ENCODE measurements around the gene MSRB1. TPM values are rescaled to one million over a fixed set of nuclear protein-coding genes. Genes with fewer than 3 reads are reported as not detected.

The MSRB1 gene
- polyA plus RNA-seq, 2 of the 4 experiments (the other 2 are of a cell fraction): 27.7 to 37.5 TPM

DNA sequence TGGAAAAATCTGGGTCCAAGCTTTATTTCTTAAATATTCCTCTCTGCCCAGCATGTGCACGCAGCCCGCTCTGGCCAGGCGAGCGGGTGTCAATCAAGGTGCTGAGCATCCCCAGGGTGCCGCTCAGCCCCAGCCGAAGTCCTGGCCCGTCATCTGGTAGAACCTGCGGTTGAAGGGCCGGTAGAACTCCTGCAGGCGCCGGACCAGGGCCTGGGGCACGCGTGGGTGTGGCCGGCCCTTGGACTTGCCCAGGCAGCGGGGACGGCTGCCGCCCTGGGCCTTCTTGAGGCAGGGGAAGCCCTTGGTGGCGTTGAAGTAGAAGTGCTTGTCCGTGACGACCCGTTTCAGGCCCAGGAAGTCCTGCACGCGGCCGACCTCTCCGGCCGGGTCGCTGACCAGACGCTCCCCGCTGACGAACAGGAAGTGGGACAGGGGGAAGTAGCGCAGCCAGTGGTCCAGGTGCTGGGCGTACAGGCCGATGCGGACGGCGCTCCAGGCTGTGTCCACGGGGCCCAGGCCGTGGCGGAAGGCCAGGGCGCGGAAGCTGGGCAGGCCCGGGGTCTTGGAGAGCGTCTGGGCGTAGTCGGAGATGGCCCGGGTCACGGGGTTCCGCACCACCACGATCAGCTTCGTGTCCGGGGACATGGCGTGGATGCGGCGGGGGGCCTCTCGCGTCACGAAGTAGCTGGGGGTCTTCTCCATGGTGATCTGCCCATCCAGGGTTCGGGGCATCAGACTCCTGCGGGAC lies 31.4 kb downstream of the MSRB1 start:
- H3K27ac ChIP-seq: no peak overlapping the region
- TF ChIP-seq JUNB (IDR thresholded peaks at IDR 0.05) (no peak), EHF (CRISPR knock-in tag; IDR thresholded peaks at IDR 0.05) (no peak), ZNF302 (CRISPR knock-in tag; IDR thresholded peaks at IDR 0.05) (no peak), GATA3 (IDR thresholded peaks at IDR 0.05; ENCODE audit: borderline replicate concordance) (no peak), CBX8 (IDR thresholded peaks at IDR 0.05) (no peak), RNF2 (IDR thresholded peaks at IDR 0.05; ENCODE audit: borderline replicate concordance, low read depth) (no peak), EP300 (IDR thresholded peaks at IDR 0.05) (no peak), POLR2AphosphoS2 (conservative IDR thresholded peaks at IDR 0.05; ENCODE audit: low read length) (no peak), HOXB13 (CRISPR knock-in tag; IDR thresholded peaks at IDR 0.05; ENCODE audit: low read depth) (no peak), NFE2L2 (conservative IDR thresholded peaks at IDR 0.05; ENCODE audit: low read length) (no peak), FOXS1 (CRISPR knock-in tag; IDR thresholded peaks at IDR 0.05) (no peak), RAD21 (conservative IDR thresholded peaks at IDR 0.05 in 1 of 2, IDR thresholded peaks at IDR 0.05 in 1 of 2) (no peak)
- TF ChIP-seq, protein P1, sequence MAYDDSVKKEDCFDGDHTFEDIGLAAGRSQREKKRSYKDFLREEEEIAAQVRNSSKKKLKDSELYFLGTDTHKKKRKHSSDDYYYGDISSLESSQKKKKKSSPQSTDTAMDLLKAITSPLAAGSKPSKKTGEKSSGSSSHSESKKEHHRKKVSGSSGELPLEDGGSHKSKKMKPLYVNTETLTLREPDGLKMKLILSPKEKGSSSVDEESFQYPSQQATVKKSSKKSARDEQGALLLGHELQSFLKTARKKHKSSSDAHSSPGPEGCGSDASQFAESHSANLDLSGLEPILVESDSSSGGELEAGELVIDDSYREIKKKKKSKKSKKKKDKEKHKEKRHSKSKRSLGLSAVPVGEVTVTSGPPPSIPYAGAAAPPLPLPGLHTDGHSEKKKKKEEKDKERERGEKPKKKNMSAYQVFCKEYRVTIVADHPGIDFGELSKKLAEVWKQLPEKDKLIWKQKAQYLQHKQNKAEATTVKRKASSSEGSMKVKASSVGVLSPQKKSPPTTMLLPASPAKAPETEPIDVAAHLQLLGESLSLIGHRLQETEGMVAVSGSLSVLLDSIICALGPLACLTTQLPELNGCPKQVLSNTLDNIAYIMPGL (CRISPR knock-in tag; IDR thresholded peaks at IDR 0.05; ENCODE audit: borderline replicate concordance): no peak
- peaks cover 34% of the 10 kb centered on the region for H3K4me1 ChIP-seq
- 97% methylated on average over 48 of the region's 59 CpGs for WGBS (ENCODE audit: missing lambda C conversion rate)
- H3K4me3 ChIP-seq: no peak overlapping the region
- H3K4me2 ChIP-seq: no peak overlapping the region
- no peak for FAIRE-seq
- H3K9me3 ChIP-seq: no peaks in the 10 kb centered on the region
- CTCF ChIA-PET: interaction anchor here (0.7 to 1.5 kb wide), 3 partner anchors 12 to 49 kb away, joined by 3 to 4 read pairs (median 3); no protein-coding TSS in a partner anchor
- no peak for DNase-seq (ENCODE audit: low read depth in 1 of 2, low spot score in 1 of 2)
- POLR2A ChIA-PET: no interaction called here
- no peak for ATAC-seq

DNA sequence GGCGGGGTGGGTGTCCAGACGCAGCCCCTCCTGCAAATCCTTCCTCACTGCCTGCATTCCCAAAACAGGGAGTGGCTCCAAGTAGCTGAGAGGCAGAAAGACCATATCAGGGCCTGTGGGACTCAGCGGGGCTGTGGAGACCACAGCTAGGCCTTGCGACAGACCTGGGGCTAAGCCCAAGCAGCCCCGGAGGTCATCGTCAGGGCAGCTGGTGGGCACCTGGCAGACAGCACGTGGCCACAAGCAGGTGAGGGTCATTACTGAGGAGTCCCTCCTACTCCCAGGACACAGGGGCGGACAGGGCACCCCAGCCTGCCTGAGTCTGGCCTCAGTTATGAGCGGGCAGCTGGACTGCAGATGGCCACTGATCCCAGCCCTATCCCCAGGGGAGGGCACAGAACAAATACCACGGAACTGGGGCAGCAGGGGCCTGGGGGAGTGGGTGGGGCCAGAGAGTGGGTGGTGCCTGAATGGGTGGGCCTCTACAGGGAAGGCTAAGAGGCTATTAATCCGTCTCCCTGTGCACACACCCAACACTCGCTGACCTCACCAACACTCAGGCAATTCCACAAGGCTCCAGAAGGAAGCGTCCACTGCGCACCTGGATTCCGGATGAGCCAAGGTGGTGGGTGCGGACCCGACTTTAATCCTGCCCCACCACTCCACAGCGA lies 33.3 kb downstream of the MSRB1 start:
- H3K4me3 ChIP-seq: no peak overlapping the region
- no peak for FAIRE-seq
- CTCF ChIA-PET: interaction anchor here (1.2 to 1.4 kb wide), 3 partner anchors 22 to 44 kb away, joined by 3 to 4 read pairs (median 3); no protein-coding TSS in a partner anchor
- H3K4me2 ChIP-seq: no peak overlapping the region
- TF ChIP-seq PHF8 (IDR thresholded peaks at IDR 0.05; ENCODE audit: borderline replicate concordance, low read depth): no peak
- TF ChIP-seq, protein P2, sequence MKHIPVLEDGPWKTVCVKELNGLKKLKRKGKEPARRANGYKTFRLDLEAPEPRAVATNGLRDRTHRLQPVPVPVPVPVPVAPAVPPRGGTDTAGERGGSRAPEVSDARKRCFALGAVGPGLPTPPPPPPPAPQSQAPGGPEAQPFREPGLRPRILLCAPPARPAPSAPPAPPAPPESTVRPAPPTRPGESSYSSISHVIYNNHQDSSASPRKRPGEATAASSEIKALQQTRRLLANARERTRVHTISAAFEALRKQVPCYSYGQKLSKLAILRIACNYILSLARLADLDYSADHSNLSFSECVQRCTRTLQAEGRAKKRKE (CRISPR knock-in tag; IDR thresholded peaks at IDR 0.05; ENCODE audit: low read depth): no peak
- TF ChIP-seq HOXB5 (CRISPR knock-in tag; IDR thresholded peaks at IDR 0.05): no peak
- no peak for TF ChIP-seq ZNF302 (CRISPR knock-in tag; IDR thresholded peaks at IDR 0.05)
- TF ChIP-seq JUNB (IDR thresholded peaks at IDR 0.05): no peak
- no peak for TF ChIP-seq EHMT2 (IDR thresholded peaks at IDR 0.05; ENCODE audit: low read depth)
- TF ChIP-seq CEBPB (IDR thresholded peaks at IDR 0.05): no peak
- TF ChIP-seq KDM5A (IDR thresholded peaks at IDR 0.05): no peak
- no peak for TF ChIP-seq HOXA7 (CRISPR knock-in tag; IDR thresholded peaks at IDR 0.05)
- TF ChIP-seq ZC3H11A (IDR thresholded peaks at IDR 0.05): no peak
- TF ChIP-seq, protein P3, sequence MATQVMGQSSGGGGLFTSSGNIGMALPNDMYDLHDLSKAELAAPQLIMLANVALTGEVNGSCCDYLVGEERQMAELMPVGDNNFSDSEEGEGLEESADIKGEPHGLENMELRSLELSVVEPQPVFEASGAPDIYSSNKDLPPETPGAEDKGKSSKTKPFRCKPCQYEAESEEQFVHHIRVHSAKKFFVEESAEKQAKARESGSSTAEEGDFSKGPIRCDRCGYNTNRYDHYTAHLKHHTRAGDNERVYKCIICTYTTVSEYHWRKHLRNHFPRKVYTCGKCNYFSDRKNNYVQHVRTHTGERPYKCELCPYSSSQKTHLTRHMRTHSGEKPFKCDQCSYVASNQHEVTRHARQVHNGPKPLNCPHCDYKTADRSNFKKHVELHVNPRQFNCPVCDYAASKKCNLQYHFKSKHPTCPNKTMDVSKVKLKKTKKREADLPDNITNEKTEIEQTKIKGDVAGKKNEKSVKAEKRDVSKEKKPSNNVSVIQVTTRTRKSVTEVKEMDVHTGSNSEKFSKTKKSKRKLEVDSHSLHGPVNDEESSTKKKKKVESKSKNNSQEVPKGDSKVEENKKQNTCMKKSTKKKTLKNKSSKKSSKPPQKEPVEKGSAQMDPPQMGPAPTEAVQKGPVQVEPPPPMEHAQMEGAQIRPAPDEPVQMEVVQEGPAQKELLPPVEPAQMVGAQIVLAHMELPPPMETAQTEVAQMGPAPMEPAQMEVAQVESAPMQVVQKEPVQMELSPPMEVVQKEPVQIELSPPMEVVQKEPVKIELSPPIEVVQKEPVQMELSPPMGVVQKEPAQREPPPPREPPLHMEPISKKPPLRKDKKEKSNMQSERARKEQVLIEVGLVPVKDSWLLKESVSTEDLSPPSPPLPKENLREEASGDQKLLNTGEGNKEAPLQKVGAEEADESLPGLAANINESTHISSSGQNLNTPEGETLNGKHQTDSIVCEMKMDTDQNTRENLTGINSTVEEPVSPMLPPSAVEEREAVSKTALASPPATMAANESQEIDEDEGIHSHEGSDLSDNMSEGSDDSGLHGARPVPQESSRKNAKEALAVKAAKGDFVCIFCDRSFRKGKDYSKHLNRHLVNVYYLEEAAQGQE (IDR thresholded peaks at IDR 0.05): no peak
- 80% methylated on average over 16 of the region's 18 CpGs for WGBS (ENCODE audit: missing lambda C conversion rate)
- ATAC-seq: peak in 1 of 2 experiments; percentile 8; a peak in 2 of 6 replicates
- peak overlapping the region in 1 of 2 experiments; percentile 13; a peak in 2 of 6 replicates for H3K27ac ChIP-seq
- H3K4me1 ChIP-seq: peaks cover 25% of the 10 kb centered on the region
- no peaks in the 10 kb centered on the region for H3K9me3 ChIP-seq
- POLR2A ChIA-PET: no interaction called here
- no peak for DNase-seq (ENCODE audit: low read depth in 1 of 2, low spot score in 1 of 2)

Data from A549 (cell line).